IMR-90 (cell line): Measurements from ENCODE around the gene LENEP. TPM values are rescaled to one million over a fixed set of nuclear protein-coding genes. Genes with fewer than 3 reads are reported as not detected.

Experiments used
- ATAC-seq: fragments of 200-7000 bp; cut with Tn5 transposase; 2 replicates; pipeline ENCODE4 v1.9.1; 2020; ENCODE audit warnings: low read depth, mild to moderate bottlenecking, moderate library complexity
- BruUV-seq: library from RNA; stranded (reverse); fragments of 400-500 nt; replicated peaks from 2 replicates; lab custom pipeline; 2021; lab: Mats Ljungman, UMichigan
- CTCF ChIA-PET: fragments of 300-600 bp; formaldehyde crosslinking; extraction: SDS; loops from one replicate; lab custom pipeline; 2021; ENCODE audit warnings: antibody characterized with exemption; lab: Yijun Ruan, JAX
- POLR2A ChIA-PET: fragments of 300-600 bp; sonication (Branson Sonifier 250); formaldehyde crosslinking; loops from one replicate; lab custom pipeline; 2022; ENCODE audit warnings: antibody characterized with exemption; ENCODE audit not compliant: unreplicated experiment; lab: Charles Lee
- DNase-seq: peaks from one replicate; pipeline ENCODE4 v3.0.0; 2013
- H2AFZ ChIP-seq: replicated peaks from 2 replicates; pipeline ENCODE3; 2013; ENCODE audit warnings: low read length, mild to moderate bottlenecking; ENCODE audit not compliant: poor library complexity
- H2AK5ac ChIP-seq: 2 replicates; pipeline ENCODE4 v1.6.1; 2013; ENCODE audit warnings: low read depth, low read length, inconsistent platforms
- H2AK9ac ChIP-seq: replicated peaks from 2 replicates; pipeline ENCODE3; 2013; ENCODE audit warnings: mild to moderate bottlenecking, low read depth, low read length, moderate library complexity; ENCODE audit not compliant: poor library complexity
- H2BK120ac ChIP-seq: 2 replicates; pipeline ENCODE4 v1.6.1; 2013; ENCODE audit warnings: low read depth, low read length, inconsistent platforms
- H2BK15ac ChIP-seq: 3 replicates; pipeline ENCODE4 v1.6.1; 2013; ENCODE audit warnings: low read depth, low read length, inconsistent platforms
- H2BK20ac ChIP-seq: 2 replicates; pipeline ENCODE4 v1.6.1; 2013; ENCODE audit warnings: low read depth, mild to moderate bottlenecking, inconsistent platforms, low read length, moderate library complexity
- H2BK5ac ChIP-seq: 2 replicates; pipeline ENCODE4 v1.6.1; 2013; ENCODE audit warnings: mild to moderate bottlenecking, low read depth, low read length, inconsistent platforms; ENCODE audit not compliant: poor library complexity, severe bottlenecking
- H3K14ac ChIP-seq: replicated peaks from 2 replicates; pipeline ENCODE4 v1.6.1; 2013; ENCODE audit warnings: low read depth, low read length, inconsistent platforms
- H3K18ac ChIP-seq: 2 replicates; pipeline ENCODE4 v1.6.1; 2013; ENCODE audit warnings: low read depth, low read length, control low read depth
- H3K23ac ChIP-seq: 2 replicates; pipeline ENCODE4 v1.6.1; 2013; ENCODE audit warnings: low read depth, low read length, inconsistent platforms
- H3K27ac ChIP-seq: 2 replicates; pipeline ENCODE4 v1.5.1; 2013; ENCODE audit warnings: mild to moderate bottlenecking, control low read depth, low read length; ENCODE audit not compliant: insufficient read depth
- H3K27me3 ChIP-seq: 2 replicates; pipeline ENCODE4 v1.6.1; 2013; ENCODE audit warnings: low read length; ENCODE audit not compliant: control insufficient read depth, insufficient read depth
- H3K36me3 ChIP-seq: 2 replicates; pipeline ENCODE4 v1.6.1; 2013; ENCODE audit warnings: low read length, mixed read lengths; ENCODE audit not compliant: control insufficient read depth, insufficient read depth
- H3K4ac ChIP-seq: 2 replicates; pipeline ENCODE4 v1.6.1; 2013; ENCODE audit warnings: low read depth, low read length, inconsistent platforms
- H3K4me1 ChIP-seq: 2 replicates; pipeline ENCODE4 v1.6.1; 2013; ENCODE audit warnings: low read length, mixed read lengths; ENCODE audit not compliant: control insufficient read depth, insufficient read depth
- H3K4me2 ChIP-seq: 2 replicates; pipeline ENCODE4 v1.6.1; 2013; ENCODE audit warnings: low read depth, mild to moderate bottlenecking, control low read depth, low read length, moderate library complexity
- H3K4me3 ChIP-seq: 2 replicates; pipeline ENCODE4 v1.5.1; 2013; ENCODE audit warnings: low read depth, mild to moderate bottlenecking, control low read depth, low read length, moderate library complexity; ENCODE audit not compliant: insufficient read depth
- H3K56ac ChIP-seq: 2 replicates; pipeline ENCODE4 v1.6.1; 2013; ENCODE audit warnings: low read length, inconsistent platforms; ENCODE audit not compliant: insufficient read depth; ENCODE audit errors: extremely low read depth
- H3K79me1 ChIP-seq, 2 experiments: 2 replicates each; pipeline ENCODE4 v1.6.1; 2013; ENCODE audit warnings: low read length in 2 of 2, inconsistent platforms in 1 of 2, low read depth in 1 of 2
- H3K9ac ChIP-seq: 2 replicates; pipeline ENCODE4 v1.6.1; 2013; ENCODE audit warnings: low read depth, low read length, control low read depth
- H3K9me1 ChIP-seq: 2 replicates; pipeline ENCODE4 v1.6.1; 2013; ENCODE audit warnings: low read length, inconsistent platforms; ENCODE audit not compliant: insufficient read depth
- H3K9me3 ChIP-seq: 2 replicates; pipeline ENCODE4 v1.6.1; 2013; ENCODE audit warnings: low read length; ENCODE audit not compliant: control insufficient read depth, insufficient read depth
- H4K20me1 ChIP-seq: 2 replicates; pipeline ENCODE4 v1.6.1; 2013; ENCODE audit warnings: low read length, inconsistent platforms; ENCODE audit not compliant: insufficient read depth
- H4K5ac ChIP-seq: 2 replicates; pipeline ENCODE4 v1.6.1; 2013; ENCODE audit warnings: mild to moderate bottlenecking, low read depth, low read length, control low read depth
- H4K8ac ChIP-seq, 2 experiments: 2 replicates each; pipeline ENCODE4 v1.6.1; 2013; ENCODE audit warnings: low read depth in 2 of 2, low read length in 2 of 2, control low read depth in 1 of 2, inconsistent platforms in 1 of 2
- H4K91ac ChIP-seq: 2 replicates; pipeline ENCODE4 v1.6.1; 2013; ENCODE audit warnings: low read depth, low read length, inconsistent platforms; ENCODE audit not compliant: insufficient read depth
- CHD1 ChIP-seq: IDR thresholded peaks from 2 replicates; pipeline ENCODE4 v1.6.1; 2012; ENCODE audit warnings: low read depth, low read length, improper control_type of control experiment
- MAFK ChIP-seq: IDR thresholded peaks from 2 replicates; pipeline ENCODE4 v1.6.1; 2012; ENCODE audit warnings: low read depth, low read length, improper control_type of control experiment
- RCOR1 ChIP-seq: IDR thresholded peaks from 2 replicates; pipeline ENCODE4 v1.6.1; 2012; ENCODE audit warnings: mild to moderate bottlenecking, low read length, improper control_type of control experiment; ENCODE audit not compliant: insufficient replicate concordance
- SMC3 ChIP-seq: fragments of 150-350 bp; IDR thresholded peaks from 2 replicates; pipeline ENCODE4 v1.6.1; 2016; ENCODE audit warnings: low read depth, mild to moderate bottlenecking, antibody characterized with exemption, low read length, moderate library complexity
- WGBS, 2 experiments: methylation state at CpG; one replicate each; pipeline versions ENCODE4 v1.1.5 to v1.1.7; 2013; ENCODE audit warnings: missing lambda C conversion rate in 2 of 2; ENCODE audit not compliant: insufficient read length in 1 of 2; ENCODE audit errors: extremely low coverage in 2 of 2; 5-methylcytosine and 5-hydroxymethylcytosine counted together
- dilution Hi-C: fragments of 300-500 bp; cut with HindIII; formaldehyde crosslinking; loops from one replicate; pipeline ENCODE4 v1.14.3; 2018; ENCODE audit warnings: low sequenced_read_pairs; ENCODE audit not compliant: unreplicated experiment
- in situ Hi-C: fragments of 300-500 bp; cut with MboI; formaldehyde crosslinking; loops from 3 replicates; pipeline ENCODE4 v1.14.3; 2019; ENCODE audit warnings: low sequenced_read_pairs, inconsistent platforms, mixed read lengths
- intact Hi-C: fragments of 100-400 bp; cut with micrococcal nuclease; formaldehyde crosslinking; loops from 2 replicates; pipeline ENCODE4 v1.10.0; 2022
- polyA plus RNA-seq, 3 experiments: library from polyadenylated mRNA; depleted of rRNA; stranded (reverse); fragments of >200 nt; gene quantifications; 2 replicates each; pipeline ENCODE4 v1.2.3, GENCODE V29; 2012; ENCODE audit warnings: low replicate concordance in 1 of 3
- total RNA-seq: library from RNA; depleted of rRNA; stranded (reverse); fragments of >200 nt; gene quantifications from 2 replicates; pipeline ENCODE4 v1.2.3, GENCODE V29; 2012

LENEP gene
- total and polyA plus RNA-seq, 2 of the 4 experiments (the other 2 are of a cell fraction), result not detected

DNA sequence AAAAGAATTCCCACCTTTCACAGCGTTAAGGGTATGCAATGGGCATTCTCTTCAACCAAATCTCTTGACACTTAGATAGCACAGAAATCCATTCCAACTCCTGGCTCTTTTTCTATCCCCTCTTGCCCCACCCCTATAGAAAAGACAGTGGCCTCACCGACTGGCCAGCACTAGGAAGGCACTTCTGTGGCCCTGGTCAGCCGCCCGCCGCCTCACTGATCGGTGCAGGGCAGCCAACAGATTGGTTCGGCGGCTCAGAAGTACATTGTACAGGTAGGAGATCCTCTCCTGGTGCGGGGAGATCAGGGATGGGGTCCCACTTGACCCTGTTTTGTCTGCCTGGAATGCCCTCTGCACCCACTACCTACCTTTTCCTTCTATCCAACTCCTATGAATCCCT lies 30.9 kb downstream of the LENEP start:
- CTCF ChIA-PET, result no interaction called here
- Histone ChIP-seq H4K20me1 (no peaks in the 10 kb centered on the region), H4K5ac (no peak overlapping the region), H3K23ac (no peak overlapping the region), H2AFZ (no peak overlapping the region), H3K4me3 (no peak overlapping the region), H2BK5ac (no peak overlapping the region), H2BK120ac (no peak overlapping the region), H3K9me1 (peaks cover 4% of the 10 kb centered on the region), H3K27me3 (peaks cover 8% of the 10 kb centered on the region), H4K91ac (no peak overlapping the region), H3K56ac (no peak overlapping the region), H4K8ac (no peak overlapping the region), H2BK20ac (no peak overlapping the region), H3K9me3 (no peaks in the 10 kb centered on the region), H3K18ac (no peak overlapping the region), H3K9ac (no peak overlapping the region), H2AK9ac (no peak overlapping the region), H2BK15ac (no peak overlapping the region), H3K4me1 (peaks cover 3% of the 10 kb centered on the region; the same call in 1 of the 2 replicates), H3K4me2 (no peak overlapping the region), H3K14ac (no peak overlapping the region), H3K27ac (no peak overlapping the region), H3K79me1 (no peaks in the 10 kb centered on the region), H2AK5ac (no peak overlapping the region), H3K4ac (no peak overlapping the region), H3K36me3 (no peaks in the 10 kb centered on the region)
- no peak for TF ChIP-seq CHD1
- TF ChIP-seq MAFK, result no peak
- TF ChIP-seq SMC3, result no peak
- no peak for TF ChIP-seq RCOR1
- ATAC-seq (no peak), DNase-seq (no peak)
- POLR2A ChIA-PET, result no interaction called here
- no TSS peak for BruUV-seq
- intact Hi-C loops (no loop called here), dilution Hi-C loops (no loop called here), in situ Hi-C loops (no loop called here)
- WGBS, 2 experiments, result no CpG with 5 or more reads among the region's 9 CpGs
